ENCODE measurements around the gene NETO1. TPM values are rescaled to one million over a fixed set of nuclear protein-coding genes. Genes with fewer than 3 reads are reported as not detected.

The NETO1 gene
- total and polyA plus RNA-seq, 2 experiments from 2014 or later = 10.8 to 20.7 TPM

DNA sequence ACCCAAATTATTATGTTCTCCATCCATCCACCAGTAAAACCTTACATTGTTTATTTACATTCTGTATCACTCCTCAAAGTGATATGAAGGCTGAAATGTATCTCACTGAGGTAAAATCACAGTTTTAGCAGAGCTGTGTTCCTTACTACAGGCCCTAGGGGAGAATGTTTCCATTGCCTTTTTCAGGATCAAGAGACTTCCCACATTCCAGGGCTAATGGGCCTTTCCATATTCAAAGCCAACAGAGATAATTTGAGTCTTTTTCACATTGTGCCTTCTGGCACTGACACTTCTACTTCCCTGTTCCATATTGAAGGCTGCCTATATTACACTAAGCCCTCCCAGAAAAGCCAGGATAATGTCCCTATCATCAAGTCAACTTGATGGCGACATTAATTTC lies 20.0 kb downstream of the NETO1 start:
- Histone ChIP-seq H4K20me1 (replicated peaks; ENCODE audit: insufficient read depth) (no peaks in the 10 kb centered on the region), H3K36me3 (ENCODE audit: insufficient read depth) (no peaks in the 10 kb centered on the region), H2AFZ (no peak overlapping the region), H3K27ac (ENCODE audit: low read depth) (no peak overlapping the region), H3K9me2 (ENCODE audit: insufficient read depth) (peaks cover 5% of the 10 kb centered on the region; the same call in 1 of the 2 replicates), H3K4me1 (ENCODE audit: insufficient read depth) (peaks cover 13% of the 10 kb centered on the region), H3F3A (replicated peaks; ENCODE audit: low read depth) (no peaks in the 10 kb centered on the region), H3K4me2 (peak overlapping the region; percentile 36; the same call in 1 of the 2 replicates), H3K4me3 (no peak overlapping the region), H3K27me3 (ENCODE audit: insufficient read depth) (no peaks in the 10 kb centered on the region), H3K79me2 (replicated peaks; ENCODE audit: insufficient read depth) (no peaks in the 10 kb centered on the region)
- Mint-ChIP-seq H3K27ac (no peak overlapping the region), H3K27me3 (ENCODE audit: insufficient read depth, low read depth, poor library complexity) (peaks cover 2% of the 10 kb centered on the region), H3K36me3 (ENCODE audit: low read depth) (peaks cover 35% of the 10 kb centered on the region), H3K4me3 (no peak overlapping the region), H3K4me1 (peaks cover 21% of the 10 kb centered on the region), H3K9me3 (peaks cover 10% of the 10 kb centered on the region; the same call in 2 of the 3 replicates)
- TF ChIP-seq NANOG (IDR thresholded peaks at IDR 0.05; ENCODE audit: borderline replicate concordance) (no peak), REST (IDR thresholded peaks at IDR 0.05; ENCODE audit: unreplicated experiment) (no peak), ZNF331 (CRISPR knock-in tag; IDR thresholded peaks at IDR 0.05; ENCODE audit: low read depth) (no peak), STAT1 (IDR thresholded peaks at IDR 0.05; ENCODE audit: unreplicated experiment) (no peak), POLR2AphosphoS5 (IDR thresholded peaks at IDR 0.05; ENCODE audit: low read depth) (no peak), CREB1 (CRISPR knock-in tag; IDR thresholded peaks at IDR 0.05; ENCODE audit: low read depth) (no peak), JUNB (IDR thresholded peaks at IDR 0.05; ENCODE audit: unreplicated experiment) (no peak), EZH2phosphoT487 (IDR thresholded peaks at IDR 0.05; ENCODE audit: unreplicated experiment) (no peak), ZNF114 (CRISPR knock-in tag; IDR thresholded peaks at IDR 0.05) (no peak), EZH2 (IDR thresholded peaks at IDR 0.05; ENCODE audit: low read depth, unreplicated experiment) (no peak)
- TF ChIP-seq, protein P1, sequence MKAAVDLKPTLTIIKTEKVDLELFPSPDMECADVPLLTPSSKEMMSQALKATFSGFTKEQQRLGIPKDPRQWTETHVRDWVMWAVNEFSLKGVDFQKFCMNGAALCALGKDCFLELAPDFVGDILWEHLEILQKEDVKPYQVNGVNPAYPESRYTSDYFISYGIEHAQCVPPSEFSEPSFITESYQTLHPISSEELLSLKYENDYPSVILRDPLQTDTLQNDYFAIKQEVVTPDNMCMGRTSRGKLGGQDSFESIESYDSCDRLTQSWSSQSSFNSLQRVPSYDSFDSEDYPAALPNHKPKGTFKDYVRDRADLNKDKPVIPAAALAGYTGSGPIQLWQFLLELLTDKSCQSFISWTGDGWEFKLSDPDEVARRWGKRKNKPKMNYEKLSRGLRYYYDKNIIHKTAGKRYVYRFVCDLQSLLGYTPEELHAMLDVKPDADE (IDR thresholded peaks at IDR 0.05) = no peak
- TF ChIP-seq, protein P2, sequence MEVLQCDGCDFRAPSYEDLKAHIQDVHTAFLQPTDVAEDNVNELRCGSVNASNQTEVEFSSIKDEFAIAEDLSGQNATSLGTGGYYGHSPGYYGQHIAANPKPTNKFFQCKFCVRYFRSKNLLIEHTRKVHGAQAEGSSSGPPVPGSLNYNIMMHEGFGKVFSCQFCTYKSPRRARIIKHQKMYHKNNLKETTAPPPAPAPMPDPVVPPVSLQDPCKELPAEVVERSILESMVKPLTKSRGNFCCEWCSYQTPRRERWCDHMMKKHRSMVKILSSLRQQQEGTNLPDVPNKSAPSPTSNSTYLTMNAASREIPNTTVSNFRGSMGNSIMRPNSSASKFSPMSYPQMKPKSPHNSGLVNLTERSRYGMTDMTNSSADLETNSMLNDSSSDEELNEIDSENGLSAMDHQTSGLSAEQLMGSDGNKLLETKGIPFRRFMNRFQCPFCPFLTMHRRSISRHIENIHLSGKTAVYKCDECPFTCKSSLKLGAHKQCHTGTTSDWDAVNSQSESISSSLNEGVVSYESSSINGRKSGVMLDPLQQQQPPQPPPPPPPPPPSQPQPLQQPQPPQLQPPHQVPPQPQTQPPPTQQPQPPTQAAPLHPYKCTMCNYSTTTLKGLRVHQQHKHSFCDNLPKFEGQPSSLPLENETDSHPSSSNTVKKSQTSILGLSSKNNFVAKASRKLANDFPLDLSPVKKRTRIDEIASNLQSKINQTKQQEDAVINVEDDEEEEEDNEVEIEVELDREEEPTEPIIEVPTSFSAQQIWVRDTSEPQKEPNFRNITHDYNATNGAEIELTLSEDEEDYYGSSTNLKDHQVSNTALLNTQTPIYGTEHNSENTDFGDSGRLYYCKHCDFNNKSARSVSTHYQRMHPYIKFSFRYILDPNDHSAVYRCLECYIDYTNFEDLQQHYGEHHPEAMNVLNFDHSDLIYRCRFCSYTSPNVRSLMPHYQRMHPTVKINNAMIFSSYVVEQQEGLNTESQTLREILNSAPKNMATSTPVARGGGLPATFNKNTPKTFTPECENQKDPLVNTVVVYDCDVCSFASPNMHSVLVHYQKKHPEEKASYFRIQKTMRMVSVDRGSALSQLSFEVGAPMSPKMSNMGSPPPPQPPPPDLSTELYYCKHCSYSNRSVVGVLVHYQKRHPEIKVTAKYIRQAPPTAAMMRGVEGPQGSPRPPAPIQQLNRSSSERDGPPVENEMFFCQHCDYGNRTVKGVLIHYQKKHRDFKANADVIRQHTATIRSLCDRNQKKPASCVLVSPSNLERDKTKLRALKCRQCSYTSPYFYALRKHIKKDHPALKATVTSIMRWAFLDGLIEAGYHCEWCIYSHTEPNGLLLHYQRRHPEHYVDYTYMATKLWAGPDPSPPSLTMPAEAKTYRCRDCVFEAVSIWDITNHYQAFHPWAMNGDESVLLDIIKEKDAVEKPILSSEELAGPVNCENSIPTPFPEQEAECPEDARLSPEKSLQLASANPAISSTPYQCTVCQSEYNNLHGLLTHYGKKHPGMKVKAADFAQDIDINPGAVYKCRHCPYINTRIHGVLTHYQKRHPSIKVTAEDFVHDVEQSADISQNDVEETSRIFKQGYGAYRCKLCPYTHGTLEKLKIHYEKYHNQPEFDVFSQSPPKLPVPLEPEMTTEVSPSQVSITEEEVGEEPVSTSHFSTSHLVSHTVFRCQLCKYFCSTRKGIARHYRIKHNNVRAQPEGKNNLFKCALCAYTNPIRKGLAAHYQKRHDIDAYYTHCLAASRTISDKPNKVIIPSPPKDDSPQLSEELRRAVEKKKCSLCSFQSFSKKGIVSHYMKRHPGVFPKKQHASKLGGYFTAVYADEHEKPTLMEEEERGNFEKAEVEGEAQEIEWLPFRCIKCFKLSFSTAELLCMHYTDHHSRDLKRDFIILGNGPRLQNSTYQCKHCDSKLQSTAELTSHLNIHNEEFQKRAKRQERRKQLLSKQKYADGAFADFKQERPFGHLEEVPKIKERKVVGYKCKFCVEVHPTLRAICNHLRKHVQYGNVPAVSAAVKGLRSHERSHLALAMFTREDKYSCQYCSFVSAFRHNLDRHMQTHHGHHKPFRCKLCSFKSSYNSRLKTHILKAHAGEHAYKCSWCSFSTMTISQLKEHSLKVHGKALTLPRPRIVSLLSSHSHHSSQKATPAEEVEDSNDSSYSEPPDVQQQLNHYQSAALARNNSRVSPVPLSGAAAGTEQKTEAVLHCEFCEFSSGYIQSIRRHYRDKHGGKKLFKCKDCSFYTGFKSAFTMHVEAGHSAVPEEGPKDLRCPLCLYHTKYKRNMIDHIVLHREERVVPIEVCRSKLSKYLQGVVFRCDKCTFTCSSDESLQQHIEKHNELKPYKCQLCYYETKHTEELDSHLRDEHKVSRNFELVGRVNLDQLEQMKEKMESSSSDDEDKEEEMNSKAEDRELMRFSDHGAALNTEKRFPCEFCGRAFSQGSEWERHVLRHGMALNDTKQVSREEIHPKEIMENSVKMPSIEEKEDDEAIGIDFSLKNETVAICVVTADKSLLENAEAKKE (CRISPR knock-in tag; IDR thresholded peaks at IDR 0.05) = no peak
- TF ChIP-seq, protein P3, sequence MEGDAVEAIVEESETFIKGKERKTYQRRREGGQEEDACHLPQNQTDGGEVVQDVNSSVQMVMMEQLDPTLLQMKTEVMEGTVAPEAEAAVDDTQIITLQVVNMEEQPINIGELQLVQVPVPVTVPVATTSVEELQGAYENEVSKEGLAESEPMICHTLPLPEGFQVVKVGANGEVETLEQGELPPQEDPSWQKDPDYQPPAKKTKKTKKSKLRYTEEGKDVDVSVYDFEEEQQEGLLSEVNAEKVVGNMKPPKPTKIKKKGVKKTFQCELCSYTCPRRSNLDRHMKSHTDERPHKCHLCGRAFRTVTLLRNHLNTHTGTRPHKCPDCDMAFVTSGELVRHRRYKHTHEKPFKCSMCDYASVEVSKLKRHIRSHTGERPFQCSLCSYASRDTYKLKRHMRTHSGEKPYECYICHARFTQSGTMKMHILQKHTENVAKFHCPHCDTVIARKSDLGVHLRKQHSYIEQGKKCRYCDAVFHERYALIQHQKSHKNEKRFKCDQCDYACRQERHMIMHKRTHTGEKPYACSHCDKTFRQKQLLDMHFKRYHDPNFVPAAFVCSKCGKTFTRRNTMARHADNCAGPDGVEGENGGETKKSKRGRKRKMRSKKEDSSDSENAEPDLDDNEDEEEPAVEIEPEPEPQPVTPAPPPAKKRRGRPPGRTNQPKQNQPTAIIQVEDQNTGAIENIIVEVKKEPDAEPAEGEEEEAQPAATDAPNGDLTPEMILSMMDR (conservative IDR thresholded peaks at IDR 0.05; ENCODE audit: low read depth in 2 of 2) = no peak
- DNase-seq (ENCODE audit: low spot score) (peak; percentile 39), ATAC-seq (peak; percentile 44)

All from GM23338 (cell line).